CD14-positive monocyte (primary cell): Measurements from ENCODE around the gene MAP2K4. TPM values are rescaled to one million over a fixed set of nuclear protein-coding genes. Genes with fewer than 3 reads are reported as not detected.

Experiments
- DNase-seq, 3 donors: peaks; one replicate each; pipeline ENCODE4 v3.0.0-alpha.2; 2011 to 2022
- H2AFZ ChIP-seq: 2 replicates; pipeline ENCODE4 v1.6.0; 2012; ENCODE audit warnings: mild to moderate bottlenecking, low read depth, low read length, inconsistent platforms; ENCODE audit not compliant: insufficient read depth, poor library complexity, severe bottlenecking
- H3K27ac ChIP-seq, 2 donors: 1 replicate in 1 of 2; 2 replicates in 1 of 2; pipeline ENCODE4 v1.5.1; 2012 to 2013; ENCODE audit warnings: low read length in 2 of 2, control low read depth in 1 of 2, inconsistent platforms in 1 of 2, low read depth in 1 of 2, mild to moderate bottlenecking in 1 of 2
- H3K27me3 ChIP-seq, 2 donors: one replicate each; pipeline versions ENCODE4 v1.6.0 to v1.6.1; 2011 to 2013; ENCODE audit warnings: low read length in 2 of 2; ENCODE audit not compliant: control insufficient read depth in 2 of 2, insufficient read depth in 2 of 2
- H3K36me3 ChIP-seq, 2 donors: replicated peaks in 1 of 2; 1 replicate in 1 of 2; 2 replicates in 1 of 2; pipeline versions ENCODE4 v1.5.1 to v1.6.1; 2012 to 2013; ENCODE audit warnings: low read length in 2 of 2, control low read depth in 1 of 2, inconsistent platforms in 1 of 2, mild to moderate bottlenecking in 1 of 2; ENCODE audit not compliant: insufficient read depth in 2 of 2, control insufficient read depth in 1 of 2
- H3K4me1 ChIP-seq, 2 donors: 1 replicate in 1 of 2; 2 replicates in 1 of 2; pipeline versions ENCODE4 v1.5.1 to v1.6.1; 2012 to 2013; ENCODE audit warnings: low read length in 2 of 2, control low read depth in 1 of 2, inconsistent platforms in 1 of 2, mild to moderate bottlenecking in 1 of 2, moderate library complexity in 1 of 2; ENCODE audit not compliant: insufficient read depth in 2 of 2, control insufficient read depth in 1 of 2
- H3K4me2 ChIP-seq: replicated peaks from 2 replicates; pipeline ENCODE3; 2012; ENCODE audit warnings: low read length, moderate library complexity, mild to moderate bottlenecking; ENCODE audit not compliant: poor library complexity, severe bottlenecking; ENCODE audit errors: extremely low read depth
- H3K4me3 ChIP-seq, 3 experiments: fragments of 200-600 bp in 1 of 3; sonication (generic) in 1 of 3; replicated peaks in 1 of 3; 1 replicate in 2 of 3; 2 replicates in 1 of 3; pipeline ENCODE4 v1.5.1; 2011 to 2013; ENCODE audit warnings: low read length in 3 of 3, mild to moderate bottlenecking in 3 of 3, control low read depth in 2 of 3, low read depth in 2 of 3, inconsistent platforms in 1 of 3, moderate library complexity in 1 of 3
- H3K79me2 ChIP-seq: 2 replicates; pipeline ENCODE4 v1.6.0; 2012; ENCODE audit warnings: mild to moderate bottlenecking, control low read depth, inconsistent platforms, low read length, moderate library complexity; ENCODE audit not compliant: insufficient read depth
- H3K9ac ChIP-seq: 2 replicates; pipeline ENCODE4 v1.6.0; 2017; ENCODE audit warnings: low read length, mild to moderate bottlenecking; ENCODE audit not compliant: insufficient read depth, poor library complexity, severe bottlenecking
- H3K9me3 ChIP-seq, 2 donors: replicated peaks in 1 of 2; 1 replicate in 1 of 2; 2 replicates in 1 of 2; pipeline versions ENCODE4 v1.5.1 to v1.6.1; 2012 to 2013; ENCODE audit warnings: low read length in 2 of 2, control low read depth in 1 of 2; ENCODE audit not compliant: control insufficient read depth in 1 of 2, insufficient read depth in 1 of 2
- H4K20me1 ChIP-seq: 2 replicates; pipeline ENCODE4 v1.6.0; 2012; ENCODE audit warnings: mild to moderate bottlenecking, low read length, control low read depth, moderate library complexity; ENCODE audit not compliant: insufficient read depth
- H3K27ac Mint-ChIP-seq, 7 donors: one replicate each; pipeline ENCODE4 v1.8.0; 2020; ENCODE audit warnings: mild to moderate bottlenecking in 7 of 7, mixed read lengths in 7 of 7, moderate library complexity in 6 of 7, inconsistent platforms in 2 of 7
- H3K27me3 Mint-ChIP-seq, 3 donors: one replicate each; pipeline ENCODE4 v1.8.0; 2021 to 2022; ENCODE audit warnings: low read depth in 3 of 3, mild to moderate bottlenecking in 3 of 3, mixed read lengths in 3 of 3, moderate library complexity in 3 of 3, inconsistent platforms in 1 of 3
- H3K36me3 Mint-ChIP-seq, 2 donors: one replicate each; pipeline ENCODE4 v1.8.0; 2020; ENCODE audit warnings: mixed read lengths in 2 of 2, inconsistent platforms in 1 of 2, mild to moderate bottlenecking in 1 of 2
- H3K4me1 Mint-ChIP-seq: one replicate; pipeline ENCODE4 v1.8.0; 2020; ENCODE audit warnings: mild to moderate bottlenecking, mixed read lengths
- H3K4me3 Mint-ChIP-seq, 2 donors: one replicate each; pipeline ENCODE4 v1.8.0; 2020; ENCODE audit warnings: mild to moderate bottlenecking in 2 of 2, mixed read lengths in 2 of 2, moderate library complexity in 1 of 2
- H3K9me3 Mint-ChIP-seq, 7 donors: one replicate each; pipeline ENCODE4 v1.8.0; 2020 to 2022; ENCODE audit warnings: mixed read lengths in 7 of 7, mild to moderate bottlenecking in 6 of 7, moderate library complexity in 6 of 7, inconsistent platforms in 2 of 7
- WGBS: methylation state at CpG from one replicate; pipeline ENCODE4 v1.1.5; 2013; ENCODE audit warnings: missing lambda C conversion rate; ENCODE audit not compliant: insufficient coverage; 5-methylcytosine and 5-hydroxymethylcytosine counted together
- intact Hi-C, 2 donors: fragments of 100-400 bp; cut with micrococcal nuclease; formaldehyde crosslinking; loops; one replicate each; pipeline versions ENCODE4 v1.15.0 to v1.15.1; 2023
- polyA plus RNA-seq, 3 donors: library from polyadenylated mRNA; depleted of rRNA in 1 of 3; unstranded in 2 of 3; stranded (reverse) in 1 of 3; fragments of 300-500 nt in 2 of 3; fragments of >200 nt in 1 of 3; fragmentation: Illumina TruSeq in 2 of 3; gene quantifications; 1 replicate in 2 of 3; 2 replicates in 1 of 3; pipeline ENCODE4 v1.2.3, GENCODE V29; 2012 to 2021
- TF ChIP-seq, protein P1 (sequence below): fragments of 200-600 bp; IDR thresholded peaks from one replicate; pipeline ENCODE4 v1.8.0; 2022; ENCODE audit warnings: antibody characterized with exemption, mild to moderate bottlenecking

MAP2K4 gene
- polyA plus RNA-seq, 3 donors = 8.1 to 41.8 (median 23.2) TPM

DNA sequence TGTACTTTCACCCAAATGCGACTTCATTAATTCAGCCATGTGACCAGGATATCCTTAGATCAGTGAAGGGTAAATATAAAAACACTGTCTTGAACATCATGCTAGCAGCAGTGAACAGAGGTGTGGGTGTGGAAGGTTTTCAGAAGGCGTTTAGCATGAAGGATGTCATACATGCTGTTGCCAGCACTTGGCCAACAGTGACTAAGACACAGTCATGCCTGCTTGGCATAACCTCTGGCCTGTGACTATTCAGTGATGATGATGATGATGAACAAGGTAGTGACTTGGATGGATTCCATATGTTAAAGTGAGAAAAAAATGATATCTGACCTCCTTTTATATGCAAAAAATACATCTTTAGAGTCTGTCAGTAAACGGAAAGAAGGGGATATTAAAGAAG is 97.9 kb downstream of the MAP2K4 start:
- no peaks in the 10 kb centered on the region for H3K27me3 Mint-ChIP-seq
- peaks cover 33 to 55% of the 10 kb centered on the region in 2 donors for H3K36me3 ChIP-seq
- DNase-seq = no peak
- no peak overlapping the region for H3K4me3 Mint-ChIP-seq
- TF ChIP-seq, protein P1, sequence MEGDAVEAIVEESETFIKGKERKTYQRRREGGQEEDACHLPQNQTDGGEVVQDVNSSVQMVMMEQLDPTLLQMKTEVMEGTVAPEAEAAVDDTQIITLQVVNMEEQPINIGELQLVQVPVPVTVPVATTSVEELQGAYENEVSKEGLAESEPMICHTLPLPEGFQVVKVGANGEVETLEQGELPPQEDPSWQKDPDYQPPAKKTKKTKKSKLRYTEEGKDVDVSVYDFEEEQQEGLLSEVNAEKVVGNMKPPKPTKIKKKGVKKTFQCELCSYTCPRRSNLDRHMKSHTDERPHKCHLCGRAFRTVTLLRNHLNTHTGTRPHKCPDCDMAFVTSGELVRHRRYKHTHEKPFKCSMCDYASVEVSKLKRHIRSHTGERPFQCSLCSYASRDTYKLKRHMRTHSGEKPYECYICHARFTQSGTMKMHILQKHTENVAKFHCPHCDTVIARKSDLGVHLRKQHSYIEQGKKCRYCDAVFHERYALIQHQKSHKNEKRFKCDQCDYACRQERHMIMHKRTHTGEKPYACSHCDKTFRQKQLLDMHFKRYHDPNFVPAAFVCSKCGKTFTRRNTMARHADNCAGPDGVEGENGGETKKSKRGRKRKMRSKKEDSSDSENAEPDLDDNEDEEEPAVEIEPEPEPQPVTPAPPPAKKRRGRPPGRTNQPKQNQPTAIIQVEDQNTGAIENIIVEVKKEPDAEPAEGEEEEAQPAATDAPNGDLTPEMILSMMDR = no peak
- no peak overlapping the region for H3K4me2 ChIP-seq
- no peaks in the 10 kb centered on the region for H3K9me3 ChIP-seq
- H4K20me1 ChIP-seq = no peaks in the 10 kb centered on the region
- H3K36me3 Mint-ChIP-seq = peaks cover 42 to 53% of the 10 kb centered on the region in 2 donors
- intact Hi-C loops = no loop called here
- H3K9me3 Mint-ChIP-seq = peaks cover 0 to 2% (median 0%) of the 10 kb centered on the region in 7 donors
- no peaks in the 10 kb centered on the region for H3K27me3 ChIP-seq
- no peak overlapping the region for H2AFZ ChIP-seq
- H3K4me3 ChIP-seq = no peak overlapping the region
- H3K9ac ChIP-seq = no peak overlapping the region
- H3K27ac ChIP-seq = no peak overlapping the region
- no peaks in the 10 kb centered on the region for H3K4me1 ChIP-seq
- H3K4me1 Mint-ChIP-seq = no peaks in the 10 kb centered on the region
- no peak overlapping the region for H3K27ac Mint-ChIP-seq
- 100% methylated on average over 1 of the region's 3 CpGs for WGBS
- no peaks in the 10 kb centered on the region for H3K79me2 ChIP-seq

GRCh38 chr17:12122075-12122474 is 101.4 kb downstream of the MAP2K4 start:
- Mint-ChIP-seq H3K36me3 (peaks cover 46 to 59% of the 10 kb centered on the region in 2 donors), H3K9me3 (peaks cover 0 to 8% (median 4%) of the 10 kb centered on the region in 7 donors), H3K4me1 (no peaks in the 10 kb centered on the region), H3K4me3 (no peak overlapping the region), H3K27me3 (no peaks in the 10 kb centered on the region), H3K27ac (peak overlapping the region in 1 of 7 donors; percentile 27)
- Histone ChIP-seq H3K4me1 (no peaks in the 10 kb centered on the region), H2AFZ (no peak overlapping the region), H3K4me3 (no peak overlapping the region), H3K36me3 (peaks cover 27 to 54% of the 10 kb centered on the region in 2 donors), H3K9me3 (peaks cover 0 to 3% of the 10 kb centered on the region in 2 donors), H3K27ac (no peak overlapping the region), H3K9ac (no peak overlapping the region), H3K27me3 (no peaks in the 10 kb centered on the region), H3K4me2 (no peak overlapping the region), H3K79me2 (no peaks in the 10 kb centered on the region), H4K20me1 (no peaks in the 10 kb centered on the region)
- TF ChIP-seq, protein P1 = no peak
- WGBS = 100% methylated on average over 3 of the region's 6 CpGs
- no peak for DNase-seq
- intact Hi-C loops = no loop called here
